Neuron (in vitro differentiated cells): ENCODE data around the gene SUGP2.
"Not testable (repeated sequence)": the region's sequence is repeated elsewhere in the genome, so short reads cannot be mapped to it uniquely, and the experiment has no call there.

Source experiments
- H2AFZ ChIP-seq: one replicate; pipeline ENCODE4 v1.6.1; 2013; ENCODE audit warnings: low read depth, mild to moderate bottlenecking, inconsistent platforms, low read length, moderate library complexity
- H3K27me3 ChIP-seq: one replicate; pipeline ENCODE4 v1.6.1; 2013; ENCODE audit warnings: low read length; ENCODE audit not compliant: insufficient read depth
- H3K36me3 ChIP-seq: one replicate; pipeline ENCODE4 v1.6.1; 2013; ENCODE audit warnings: low read length; ENCODE audit not compliant: insufficient read depth
- H3K4me1 ChIP-seq: one replicate; pipeline ENCODE4 v1.6.1; 2013; ENCODE audit warnings: low read length; ENCODE audit not compliant: insufficient read depth
- H3K4me3 ChIP-seq: 2 replicates; pipeline ENCODE4 v1.5.1; 2013; ENCODE audit warnings: mild to moderate bottlenecking, low read length, moderate library complexity
- H3K9me3 ChIP-seq: one replicate; pipeline ENCODE4 v1.6.1; 2013; ENCODE audit warnings: low read length

SUGP2 gene

GRCh38 chr19:18966307-18966706 lies 67.0 kb downstream of the SUGP2 start:
- H3K4me1 ChIP-seq: peaks cover 2% of the 10 kb centered on the region
- peaks cover 3% of the 10 kb centered on the region for H3K9me3 ChIP-seq
- H3K36me3 ChIP-seq: no peaks in the 10 kb centered on the region
- H3K4me3 ChIP-seq: no peak overlapping the region
- H3K27me3 ChIP-seq: no peaks in the 10 kb centered on the region
- no peak overlapping the region for H2AFZ ChIP-seq

GRCh38 chr19:18964121-18964520 lies 69.2 kb downstream of the SUGP2 start:
- Histone ChIP-seq H3K36me3 (no peaks in the 10 kb centered on the region), H2AFZ (no peak overlapping the region), H3K9me3 (peaks cover 3% of the 10 kb centered on the region), H3K4me3 (no peak overlapping the region), H3K27me3 (no peaks in the 10 kb centered on the region), H3K4me1 (peaks cover 2% of the 10 kb centered on the region)

GRCh38 chr19:18961767-18962620 lies 71.3 kb downstream of the SUGP2 start:
- H3K36me3 ChIP-seq: no peaks in the 10 kb centered on the region
- no peaks in the 10 kb centered on the region for H3K27me3 ChIP-seq
- H3K9me3 ChIP-seq: no peaks in the 10 kb centered on the region
- no peak overlapping the region for H2AFZ ChIP-seq
- H3K4me3 ChIP-seq: no peak overlapping the region
- peaks cover 2% of the 10 kb centered on the region for H3K4me1 ChIP-seq

- H2AFZ ChIP-seq: no peak overlapping the region
- no peaks in the 10 kb centered on the region for H3K4me1 ChIP-seq
- H3K27me3 ChIP-seq: no peaks in the 10 kb centered on the region
- no peaks in the 10 kb centered on the region for H3K36me3 ChIP-seq
- no peaks in the 10 kb centered on the region for H3K9me3 ChIP-seq
- no peak overlapping the region for H3K4me3 ChIP-seq
Measured at GRCh38 chr19:18960370-18960769, 72.9 kb downstream of the SUGP2 start.

- no peaks in the 10 kb centered on the region for H3K36me3 ChIP-seq
- no peaks in the 10 kb centered on the region for H3K27me3 ChIP-seq
- no peaks in the 10 kb centered on the region for H3K4me1 ChIP-seq
- no peak overlapping the region for H3K4me3 ChIP-seq
- H3K9me3 ChIP-seq: no peaks in the 10 kb centered on the region
- no peak overlapping the region for H2AFZ ChIP-seq
Measured at GRCh38 chr19:18955042-18955441, 78.3 kb downstream of the SUGP2 start.

- Histone ChIP-seq H2AFZ (no peak overlapping the region), H3K36me3 (no peaks in the 10 kb centered on the region), H3K9me3 (no peaks in the 10 kb centered on the region), H3K27me3 (no peaks in the 10 kb centered on the region), H3K4me1 (no peaks in the 10 kb centered on the region), H3K4me3 (no peak overlapping the region)
Measured at GRCh38 chr19:18954094-18954493, 79.2 kb downstream of the SUGP2 start.

- not testable (repeated sequence) for H3K4me1 ChIP-seq, H2AFZ ChIP-seq, H3K4me3 ChIP-seq, H3K27me3 ChIP-seq, H3K9me3 ChIP-seq, H3K36me3 ChIP-seq
Measured at GRCh38 chr19:18952364-18953003, 80.8 kb downstream of the SUGP2 start.

GRCh38 chr19:18951721-18952281 lies 81.5 kb downstream of the SUGP2 start:
- Histone ChIP-seq H3K4me1 (no peaks in the 10 kb centered on the region), H3K4me3 (no peak overlapping the region), H2AFZ (no peak overlapping the region), H3K36me3 (no peaks in the 10 kb centered on the region), H3K9me3 (no peaks in the 10 kb centered on the region), H3K27me3 (no peaks in the 10 kb centered on the region)

GRCh38 chr19:18949858-18950257 lies 83.5 kb downstream of the SUGP2 start:
- Histone ChIP-seq H3K27me3 (no peaks in the 10 kb centered on the region), H3K36me3 (no peaks in the 10 kb centered on the region), H3K9me3 (no peaks in the 10 kb centered on the region), H3K4me3 (no peak overlapping the region), H3K4me1 (no peaks in the 10 kb centered on the region), H2AFZ (no peak overlapping the region)

- Histone ChIP-seq H3K9me3 (no peaks in the 10 kb centered on the region), H3K27me3 (no peaks in the 10 kb centered on the region), H3K36me3 (no peaks in the 10 kb centered on the region), H3K4me3 (no peak overlapping the region), H3K4me1 (no peaks in the 10 kb centered on the region), H2AFZ (no peak overlapping the region)
Measured at GRCh38 chr19:18948976-18949356, 84.4 kb downstream of the SUGP2 start.

- H3K27me3 ChIP-seq: no peaks in the 10 kb centered on the region
- H3K4me1 ChIP-seq: no peaks in the 10 kb centered on the region
- H3K4me3 ChIP-seq: no peak overlapping the region
- H3K36me3 ChIP-seq: no peaks in the 10 kb centered on the region
- no peak overlapping the region for H2AFZ ChIP-seq
- no peaks in the 10 kb centered on the region for H3K9me3 ChIP-seq
Measured at GRCh38 chr19:18948075-18948975, 85.0 kb downstream of the SUGP2 start.

- no peak overlapping the region for H2AFZ ChIP-seq
Measured at GRCh38 chr19:18946918-18947317, 86.4 kb downstream of the SUGP2 start.

GRCh38 chr19:18946335-18946734 lies 87.0 kb downstream of the SUGP2 start:
- no peak overlapping the region for H3K4me3 ChIP-seq
- no peaks in the 10 kb centered on the region for H3K27me3 ChIP-seq
- no peaks in the 10 kb centered on the region for H3K9me3 ChIP-seq
- no peaks in the 10 kb centered on the region for H3K36me3 ChIP-seq
- no peak overlapping the region for H2AFZ ChIP-seq
- H3K4me1 ChIP-seq: peaks cover 3% of the 10 kb centered on the region

More at GRCh38 chr19:18946918-18947317, 86.4 kb downstream of the SUGP2 start:
- Histone ChIP-seq H3K36me3 (no peaks in the 10 kb centered on the region), H3K4me1 (no peaks in the 10 kb centered on the region), H3K27me3 (no peaks in the 10 kb centered on the region), H3K9me3 (no peaks in the 10 kb centered on the region), H3K4me3 (no peak overlapping the region)
